SKM-1 treated with dmso at 0.1 percent for 144 hours (cell line): Measurements from ENCODE around the gene FAM83D.
"Not testable (repeated sequence)": the region's sequence is repeated elsewhere in the genome, so short reads cannot be mapped to it uniquely, and the experiment has no call there.

ENCODE experiments used
- DNase-seq: peaks from one replicate; lab custom pipeline; 2025; ENCODE audit not compliant: unreplicated experiment; lab: John Stamatoyannopoulos, UW

The FAM83D gene

GRCh38 chr20:38962044-38962927 is 36.1 kb downstream of the FAM83D start, which contains the start of gene DHX35:
Gene DHX35 (plus strand): TSS chr20:38962344. CDS start chr20:38962368, 24 bp downstream.
- DNase-seq = peak; percentile 93

GRCh38 chr20:38962928-38963401 is 36.7 kb downstream of the FAM83D start:
- DNase-seq = peak; percentile 12

GRCh38 chr20:38963745-38964144 is 37.5 kb downstream of the FAM83D start:
- no peak for DNase-seq

- DNase-seq = no peak
Measured at GRCh38 chr20:38965264-38965663, 39.0 kb downstream of the FAM83D start.

- DNase-seq = no peak
Measured at GRCh38 chr20:38968090-38968489, 41.9 kb downstream of the FAM83D start.

GRCh38 chr20:38969708-38970107 is 43.5 kb downstream of the FAM83D start:
- no peak for DNase-seq

GRCh38 chr20:38970302-38970701 is 44.1 kb downstream of the FAM83D start:
- DNase-seq = no peak

GRCh38 chr20:38973107-38973506 is 46.9 kb downstream of the FAM83D start:
- no peak for DNase-seq

GRCh38 chr20:38973645-38974044 is 47.4 kb downstream of the FAM83D start:
- no peak for DNase-seq

GRCh38 chr20:38975539-38976120 is 49.4 kb downstream of the FAM83D start:
- no peak for DNase-seq

- no peak for DNase-seq
Measured at GRCh38 chr20:38979434-38979833, 53.2 kb downstream of the FAM83D start.

GRCh38 chr20:38979842-38980241 is 53.6 kb downstream of the FAM83D start:
- DNase-seq = no peak

- no peak for DNase-seq
Measured at GRCh38 chr20:38982291-38982690, 56.1 kb downstream of the FAM83D start.

- no peak for DNase-seq
Measured at GRCh38 chr20:38985060-38985459, 58.8 kb downstream of the FAM83D start.

- DNase-seq = no peak
Measured at GRCh38 chr20:38985603-38986170, 59.5 kb downstream of the FAM83D start.

GRCh38 chr20:38986663-38987062 is 60.4 kb downstream of the FAM83D start:
- DNase-seq = no peak

GRCh38 chr20:38987777-38988176 is 61.6 kb downstream of the FAM83D start:
- no peak for DNase-seq

- no peak for DNase-seq
Measured at GRCh38 chr20:38990728-38991127, 64.5 kb downstream of the FAM83D start.

GRCh38 chr20:38991814-38992704 is 65.8 kb downstream of the FAM83D start:
- DNase-seq = no peak

- DNase-seq = no peak
Measured at GRCh38 chr20:38995536-38996044, 69.4 kb downstream of the FAM83D start.

- DNase-seq = not testable (repeated sequence)
Measured at GRCh38 chr20:38996866-38997265, 70.6 kb downstream of the FAM83D start.
